Endothelial cell of umbilical vein (primary cell): ENCODE data around the gene PAX5. TPM values are rescaled to one million over a fixed set of nuclear protein-coding genes. Genes with fewer than 3 reads are reported as not detected.

Source experiments
- BruUV-seq: library from RNA; stranded (reverse); fragments of 400-500 nt; replicated peaks from 2 replicates; lab custom pipeline; 2021; lab: Mats Ljungman, UMichigan
- CTCF ChIA-PET: fragments of 300-600, 350-600 bp; sonication (Branson Sonifier 250); formaldehyde crosslinking; loops from one replicate; lab custom pipeline; 2021; ENCODE audit warnings: antibody characterized with exemption, inconsistent platforms; lab: Charles Lee
- POLR2A ChIA-PET: fragments of 300-600, 350-600 bp; sonication (Branson Sonifier 250); formaldehyde crosslinking; loops from one replicate; lab custom pipeline; 2021; ENCODE audit warnings: antibody characterized with exemption, inconsistent platforms; lab: Charles Lee
- DNase-seq: peaks from one replicate; pipeline ENCODE4 v3.0.0-alpha.2; 2011; ENCODE audit warnings: low read depth, low spot score
- FAIRE-seq: peaks from 2 replicates; lab custom pipeline; 2011; peaks lifted over from hg19 to GRCh38; lab: Jason Lieb, UNC
- H2AFZ ChIP-seq: 2 replicates; pipeline ENCODE4 v1.6.0; 2012; ENCODE audit warnings: low read depth, low read length, control low read depth, inconsistent platforms
- H3K27ac ChIP-seq: 2 replicates; pipeline ENCODE4 v1.5.1; 2011; ENCODE audit warnings: low read depth, mild to moderate bottlenecking, control low read depth, low read length, moderate library complexity; ENCODE audit not compliant: insufficient read depth
- H3K27me3 ChIP-seq, 2 experiments: 2 replicates each; pipeline versions ENCODE4 v1.6.0 to v1.6.1; 2011; ENCODE audit warnings: low read length in 2 of 2, mixed read lengths in 1 of 2; ENCODE audit not compliant: control insufficient read depth in 2 of 2, insufficient read depth in 2 of 2
- H3K36me3 ChIP-seq, 2 experiments: 2 replicates in 1 of 2; 3 replicates in 1 of 2; pipeline ENCODE4 v1.5.1; 2011; ENCODE audit warnings: low read length in 2 of 2, mild to moderate bottlenecking in 1 of 2, moderate library complexity in 1 of 2; ENCODE audit not compliant: control insufficient read depth in 2 of 2, insufficient read depth in 2 of 2; ENCODE audit errors: extremely low read depth in 1 of 2
- H3K4me1 ChIP-seq: 3 replicates; pipeline ENCODE4 v1.5.1; 2011; ENCODE audit warnings: mild to moderate bottlenecking, low read length; ENCODE audit not compliant: control insufficient read depth, insufficient read depth; ENCODE audit errors: extremely low read depth
- H3K4me2 ChIP-seq: 2 replicates; pipeline ENCODE4 v1.6.1; 2011; ENCODE audit warnings: low read length, control low read depth, mixed read lengths; ENCODE audit not compliant: insufficient read depth
- H3K4me3 ChIP-seq, 3 experiments: fragments of 200-600 bp in 1 of 3; sonication (generic), shearing (Covaris generic) in 1 of 3; replicated peaks in 1 of 3; 2 replicates each; pipeline ENCODE4 v1.5.1; 2011 to 2016; ENCODE audit warnings: control low read depth in 3 of 3, low read length in 3 of 3, mild to moderate bottlenecking in 2 of 3, inconsistent platforms in 1 of 3, low read depth in 1 of 3, moderate library complexity in 1 of 3; ENCODE audit not compliant: insufficient read depth in 1 of 3
- H3K79me2 ChIP-seq: 2 replicates; pipeline ENCODE4 v1.6.0; 2012; ENCODE audit warnings: low read length, inconsistent platforms; ENCODE audit not compliant: control insufficient read depth, insufficient read depth
- H3K9ac ChIP-seq: replicated peaks from 2 replicates; pipeline ENCODE3; 2011; ENCODE audit warnings: low read length, control low read depth; ENCODE audit not compliant: insufficient read depth; ENCODE audit errors: extremely low read depth
- H3K9me1 ChIP-seq: replicated peaks from 3 replicates; pipeline ENCODE4 v1.6.0; 2011; ENCODE audit warnings: mild to moderate bottlenecking, low read length; ENCODE audit not compliant: control insufficient read depth, insufficient read depth; ENCODE audit errors: extremely low read depth
- H3K9me3 ChIP-seq: replicated peaks from 2 replicates; pipeline ENCODE4 v1.5.1; 2012; ENCODE audit warnings: low read length, inconsistent platforms; ENCODE audit not compliant: control insufficient read depth, insufficient read depth
- H4K20me1 ChIP-seq: replicated peaks from 2 replicates; pipeline ENCODE3; 2011; ENCODE audit warnings: mild to moderate bottlenecking, low read length; ENCODE audit not compliant: control insufficient read depth, insufficient read depth; ENCODE audit errors: extremely low read depth
- CTCF ChIP-seq, 2 donors: IDR thresholded peaks; 1 replicate in 1 of 2; 2 replicates in 1 of 2; pipeline ENCODE4 v1.5.1; 2011; ENCODE audit warnings: low read length in 2 of 2, mild to moderate bottlenecking in 2 of 2, moderate library complexity in 2 of 2, control low read depth in 1 of 2, inconsistent platforms in 1 of 2, low read depth in 1 of 2; ENCODE audit not compliant: insufficient read depth in 1 of 2; ENCODE audit errors: extremely low read depth in 1 of 2
- GATA2 ChIP-seq: IDR thresholded peaks from 2 replicates; pipeline ENCODE4 v1.7.0; 2011; ENCODE audit warnings: low read depth, mild to moderate bottlenecking, moderate library complexity, mixed read lengths, low read length; ENCODE audit not compliant: insufficient read length, insufficient read depth
- POLR2AphosphoS5 ChIP-seq: IDR thresholded peaks from 2 replicates; pipeline ENCODE4 v1.6.1; 2012; ENCODE audit warnings: low read depth, mild to moderate bottlenecking, control low read depth, low read length, moderate library complexity; ENCODE audit not compliant: insufficient read depth
- dilution Hi-C: fragments of 300-500 bp; cut with MboI; formaldehyde crosslinking; loops from one replicate; pipeline ENCODE4 v1.15.0; 2019; ENCODE audit warnings: low sequenced_read_pairs; ENCODE audit not compliant: extremely low pct_ligation_motif_present
- intact Hi-C: fragments of 100-400 bp; cut with micrococcal nuclease; formaldehyde crosslinking; loops from one replicate; pipeline ENCODE4 v1.10.0; 2022
- polyA plus RNA-seq, 4 experiments: library from polyadenylated mRNA; depleted of rRNA in 3 of 4; stranded (reverse) in 3 of 4; unstranded in 1 of 4; fragments of >200 nt; gene quantifications; 2 replicates each; pipeline versions ENCODE4 v1.2.1 to v1.2.3, GENCODE V29; 2011 to 2012; ENCODE audit warnings: missing spikeins in 1 of 4
- total RNA-seq: library from RNA; stranded (reverse); gene quantifications from 2 replicates; pipeline ENCODE4 v1.2.3, GENCODE V29; 2021
- TF ChIP-seq, protein P1 (sequence below): IDR thresholded peaks from 2 replicates; pipeline ENCODE4 v1.6.1; 2011; ENCODE audit not compliant: insufficient read depth, insufficient read length

Gene PAX5
- total and polyA plus RNA-seq, 2 donors (not counting 3 experiments of a cell fraction or from before 2014, with no cell fraction given), result not detected

DNA sequence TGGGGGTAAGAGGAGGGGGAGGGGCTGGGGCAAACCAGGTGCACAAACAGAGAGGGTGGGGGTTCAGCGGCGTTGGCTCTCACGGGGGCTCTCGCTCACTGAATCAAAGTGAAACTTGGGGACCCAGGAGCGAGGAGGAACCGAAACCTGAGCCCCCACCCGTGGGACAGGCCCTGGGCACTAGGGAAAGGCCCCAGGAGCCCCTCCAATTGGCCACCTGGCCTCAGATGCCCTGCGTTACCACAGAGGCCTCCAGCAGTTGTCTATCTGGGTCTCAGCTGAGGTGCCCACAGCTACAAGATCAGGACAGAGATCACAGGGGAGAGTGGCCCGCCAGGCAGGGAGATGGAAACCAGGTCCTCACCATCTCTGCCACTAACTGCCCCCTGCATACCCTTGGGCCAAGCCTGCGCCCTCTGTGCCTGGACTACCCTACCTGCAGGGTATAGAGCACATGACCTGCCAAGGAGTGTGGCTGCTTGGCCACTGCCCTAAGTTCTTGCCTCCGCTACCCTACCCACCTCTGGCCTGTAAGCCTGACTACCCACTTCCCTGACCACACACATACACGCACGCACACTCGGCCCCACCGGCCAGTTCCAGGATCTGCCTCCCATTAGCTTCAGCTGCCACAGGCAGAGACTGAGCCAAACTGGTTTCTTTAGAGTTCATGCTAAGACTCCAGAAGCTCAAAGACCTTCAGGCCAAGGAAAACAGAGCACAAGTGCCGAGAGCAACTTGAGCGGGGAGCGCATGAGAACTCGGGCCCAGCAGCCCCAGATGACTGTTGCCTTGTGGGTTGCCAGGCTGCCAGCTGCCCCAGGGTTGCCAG, 39.9 kb downstream of the PAX5 start:
- no peak overlapping the region for H3K9ac ChIP-seq
- H4K20me1 ChIP-seq, result no peaks in the 10 kb centered on the region
- H3K27me3 ChIP-seq, result peaks cover 10 to 14% of the 10 kb centered on the region in 2 experiments
- no peaks in the 10 kb centered on the region for H3K9me1 ChIP-seq
- POLR2A ChIA-PET, result no interaction called here
- no TSS peak for BruUV-seq
- H3K4me3 ChIP-seq, result no peak overlapping the region
- no peaks in the 10 kb centered on the region for H3K36me3 ChIP-seq
- CTCF ChIA-PET, result interaction anchor here (5.0 kb wide), 1 partner anchor 121 kb away, joined by 52 read pairs; no protein-coding TSS in a partner anchor
- FAIRE-seq (no peak), DNase-seq (no peak)
- intact Hi-C loops, result no loop called here
- H3K9me3 ChIP-seq, result peaks cover 4% of the 10 kb centered on the region
- TF ChIP-seq POLR2AphosphoS5, result no peak
- TF ChIP-seq, protein P1, sequence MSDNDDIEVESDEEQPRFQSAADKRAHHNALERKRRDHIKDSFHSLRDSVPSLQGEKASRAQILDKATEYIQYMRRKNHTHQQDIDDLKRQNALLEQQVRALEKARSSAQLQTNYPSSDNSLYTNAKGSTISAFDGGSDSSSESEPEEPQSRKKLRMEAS, result no peak
- no peak for TF ChIP-seq GATA2
- TF ChIP-seq CTCF (IDR thresholded peaks at IDR 0.05; ENCODE audit: extremely low read depth in 1 of 2, insufficient read depth in 1 of 2, low read depth in 1 of 2, low read length in 2 of 2), result no peak
- no peak overlapping the region for H2AFZ ChIP-seq
- no peak overlapping the region for H3K27ac ChIP-seq
- no peak overlapping the region for H3K4me2 ChIP-seq
- no peaks in the 10 kb centered on the region for H3K79me2 ChIP-seq
- no peaks in the 10 kb centered on the region for H3K4me1 ChIP-seq
- dilution Hi-C loops, result no loop called here
